GM23338 (cell line): ENCODE results near the gene DNAH8. TPM values are rescaled to one million over a fixed set of nuclear protein-coding genes. Genes with fewer than 3 reads are reported as not detected.

ENCODE experiments used
- ATAC-seq: fragments of 200-7000 bp; cut with Tn5 transposase; 3 replicates; pipeline ENCODE4 v1.9.1; 2020
- DNase-seq: peaks from one replicate; pipeline ENCODE4 v3.0.0-alpha.2; 2015; ENCODE audit warnings: low spot score
- H2AFZ ChIP-seq: fragments of 200-600 bp; sonication (generic); 2 replicates; pipeline ENCODE4 v1.8.0; 2016; ENCODE audit warnings: antibody characterized with exemption, mild to moderate bottlenecking, moderate library complexity
- H3F3A ChIP-seq: fragments of 200-600 bp; sonication (generic); replicated peaks from 2 replicates; pipeline ENCODE4 v1.8.0; 2017; ENCODE audit warnings: antibody characterized with exemption, mixed run types, low read depth
- H3K27ac ChIP-seq: fragments of 200-600 bp; sonication (generic); 2 replicates; pipeline ENCODE4 v1.6.1; 2016; ENCODE audit warnings: low read depth
- H3K27me3 ChIP-seq: fragments of 200-600 bp; sonication (generic); 2 replicates; pipeline ENCODE4 v1.8.0; 2016; ENCODE audit warnings: mild to moderate bottlenecking, mixed run types, moderate library complexity; ENCODE audit not compliant: insufficient read depth
- H3K36me3 ChIP-seq: fragments of 200-600 bp; sonication (generic); 2 replicates; pipeline ENCODE4 v1.8.0; 2016; ENCODE audit warnings: mild to moderate bottlenecking; ENCODE audit not compliant: insufficient read depth
- H3K4me1 ChIP-seq: fragments of 200-600 bp; sonication (generic); 2 replicates; pipeline ENCODE4 v1.8.0; 2016; ENCODE audit warnings: mild to moderate bottlenecking, moderate library complexity; ENCODE audit not compliant: insufficient read depth
- H3K4me2 ChIP-seq: fragments of 200-600 bp; sonication (generic); 2 replicates; pipeline ENCODE4 v1.7.1; 2017; ENCODE audit warnings: mixed run types
- H3K4me3 ChIP-seq: fragments of 200-600 bp; sonication (generic); 2 replicates; pipeline ENCODE4 v1.6.1; 2016; ENCODE audit warnings: mixed run types
- H3K79me2 ChIP-seq: fragments of 200-600 bp; sonication (generic); replicated peaks from 2 replicates; pipeline ENCODE4 v1.8.0; 2017; ENCODE audit warnings: mild to moderate bottlenecking; ENCODE audit not compliant: insufficient read depth
- H3K9me2 ChIP-seq: fragments of 200-600 bp; sonication (generic); 2 replicates; pipeline ENCODE4 v1.8.0; 2017; ENCODE audit not compliant: insufficient read depth
- H4K20me1 ChIP-seq: fragments of 200-600 bp; sonication (generic); replicated peaks from 2 replicates; pipeline ENCODE4 v1.8.0; 2017; ENCODE audit warnings: mild to moderate bottlenecking; ENCODE audit not compliant: insufficient read depth
- H3K27ac Mint-ChIP-seq: 2 replicates; pipeline ENCODE4 v1.8.0; 2020; ENCODE audit warnings: inconsistent platforms, mild to moderate bottlenecking, moderate library complexity, mixed read lengths
- H3K27me3 Mint-ChIP-seq: 3 replicates; pipeline ENCODE4 v1.8.0; 2022; ENCODE audit warnings: low read depth, mild to moderate bottlenecking, moderate library complexity, mixed read lengths, inconsistent platforms; ENCODE audit not compliant: insufficient read depth, poor library complexity
- H3K36me3 Mint-ChIP-seq: 3 replicates; pipeline ENCODE4 v1.8.0; 2021; ENCODE audit warnings: low read depth, mild to moderate bottlenecking, inconsistent platforms, moderate library complexity, mixed read lengths
- H3K4me1 Mint-ChIP-seq: 3 replicates; pipeline ENCODE4 v1.8.0; 2020; ENCODE audit warnings: mild to moderate bottlenecking, inconsistent platforms, mixed read lengths
- H3K4me3 Mint-ChIP-seq: 3 replicates; pipeline ENCODE4 v1.8.0; 2021; ENCODE audit warnings: moderate library complexity, mild to moderate bottlenecking, inconsistent platforms, mixed read lengths
- H3K9me3 Mint-ChIP-seq: 3 replicates; pipeline ENCODE4 v1.8.0; 2020; ENCODE audit warnings: moderate library complexity, mild to moderate bottlenecking, inconsistent platforms, mixed read lengths
- CREB1 ChIP-seq: fragments of 250-450 bp; sonication (Bioruptor Pico); IDR thresholded peaks from 2 replicates; pipeline ENCODE4 v1.5.0; 2020; ENCODE audit warnings: low read depth, mild to moderate bottlenecking, moderate library complexity
- CTCF ChIP-seq, 2 experiments: fragments of 200-600 bp in 1 of 2; sonication (generic) in 1 of 2; conservative IDR thresholded peaks; 2 replicates each; pipeline versions ENCODE4 v1.5.1 to v1.6.1; 2016 to 2017; ENCODE audit warnings: antibody characterized with exemption in 2 of 2, low read depth in 2 of 2, mild to moderate bottlenecking in 2 of 2, moderate library complexity in 1 of 2
- EZH2 ChIP-seq: fragments of 200-600 bp; sonication (generic); IDR thresholded peaks from one replicate; pipeline ENCODE4 v1.8.0; 2017; ENCODE audit warnings: antibody characterized with exemption, mild to moderate bottlenecking, low read depth; ENCODE audit not compliant: unreplicated experiment
- EZH2phosphoT487 ChIP-seq: fragments of 200-600 bp; sonication (generic); IDR thresholded peaks from one replicate; pipeline ENCODE4 v1.8.1; 2018; ENCODE audit warnings: antibody characterized with exemption; ENCODE audit not compliant: unreplicated experiment
- JUNB ChIP-seq: IDR thresholded peaks from one replicate; pipeline ENCODE4 v1.6.1; 2016; ENCODE audit warnings: antibody characterized with exemption; ENCODE audit not compliant: unreplicated experiment
- NANOG ChIP-seq: IDR thresholded peaks from 2 replicates; pipeline ENCODE4 v1.6.1; 2016; ENCODE audit warnings: antibody characterized with exemption, borderline replicate concordance
- POLR2AphosphoS5 ChIP-seq: IDR thresholded peaks from 2 replicates; pipeline ENCODE4 v1.6.1; 2016; ENCODE audit warnings: antibody characterized with exemption, low read depth
- REST ChIP-seq: IDR thresholded peaks from one replicate; pipeline ENCODE4 v1.6.1; 2018; ENCODE audit warnings: antibody characterized with exemption; ENCODE audit not compliant: unreplicated experiment
- STAT1 ChIP-seq: IDR thresholded peaks from one replicate; pipeline ENCODE4 v1.6.1; 2016; ENCODE audit warnings: antibody characterized with exemption; ENCODE audit not compliant: unreplicated experiment
- ZNF114 ChIP-seq: fragments of 250-450 bp; sonication (Bioruptor Pico); IDR thresholded peaks from 2 replicates; pipeline ENCODE4 v1.5.0; 2020; ENCODE audit warnings: mild to moderate bottlenecking, moderate library complexity
- ZNF331 ChIP-seq: fragments of 250-450 bp; sonication (Bioruptor Pico); IDR thresholded peaks from 2 replicates; pipeline ENCODE4 v1.5.0; 2020; ENCODE audit warnings: low read depth, mild to moderate bottlenecking, moderate library complexity
- polyA plus RNA-seq: library from polyadenylated mRNA; unstranded; fragments of >200 nt; fragmentation: Nextera tagmentation; extraction: Ambion mirVana; gene quantifications from 2 replicates; pipeline ENCODE4 v1.2.1, GENCODE V29; 2016
- total RNA-seq: library from RNA; depleted of rRNA; stranded (reverse); fragments of >200 nt; shearing (Covaris generic); gene quantifications from 2 replicates; pipeline ENCODE4 v1.2.3, GENCODE V29; 2014
- TF ChIP-seq, protein P1 (sequence below): IDR thresholded peaks from 2 replicates; pipeline ENCODE4 v1.6.1; 2016; ENCODE audit warnings: antibody characterized with exemption
- TF ChIP-seq, protein P2 (sequence below): fragments of 250-450 bp; sonication (Bioruptor Pico); IDR thresholded peaks from 2 replicates; pipeline ENCODE4 v1.5.0; 2020; ENCODE audit warnings: mild to moderate bottlenecking, moderate library complexity

The DNAH8 gene
- total and polyA plus RNA-seq, 2 experiments from 2014 or later, result 0.02 TPM; not detected in 1

- no peaks in the 10 kb centered on the region for H3K36me3 ChIP-seq
- DNase-seq, result no peak
- no peak overlapping the region for H3K4me2 ChIP-seq
- H3K4me3 Mint-ChIP-seq, result no peak overlapping the region
- no peaks in the 10 kb centered on the region for H4K20me1 ChIP-seq
- H3K79me2 ChIP-seq, result no peaks in the 10 kb centered on the region
- H3K9me2 ChIP-seq, result peaks cover 2% of the 10 kb centered on the region; the same call in 1 of the 2 replicates
- no peaks in the 10 kb centered on the region; the same call in 2 of the 3 replicates for H3K9me3 Mint-ChIP-seq
- no peak overlapping the region for H2AFZ ChIP-seq
- no peaks in the 10 kb centered on the region for H3K27me3 ChIP-seq
- H3K27me3 Mint-ChIP-seq, result no peaks in the 10 kb centered on the region
- TF ChIP-seq CREB1 (CRISPR knock-in tag), result no peak
- no peak for TF ChIP-seq NANOG
- no peak for TF ChIP-seq EZH2
- TF ChIP-seq, protein P1, sequence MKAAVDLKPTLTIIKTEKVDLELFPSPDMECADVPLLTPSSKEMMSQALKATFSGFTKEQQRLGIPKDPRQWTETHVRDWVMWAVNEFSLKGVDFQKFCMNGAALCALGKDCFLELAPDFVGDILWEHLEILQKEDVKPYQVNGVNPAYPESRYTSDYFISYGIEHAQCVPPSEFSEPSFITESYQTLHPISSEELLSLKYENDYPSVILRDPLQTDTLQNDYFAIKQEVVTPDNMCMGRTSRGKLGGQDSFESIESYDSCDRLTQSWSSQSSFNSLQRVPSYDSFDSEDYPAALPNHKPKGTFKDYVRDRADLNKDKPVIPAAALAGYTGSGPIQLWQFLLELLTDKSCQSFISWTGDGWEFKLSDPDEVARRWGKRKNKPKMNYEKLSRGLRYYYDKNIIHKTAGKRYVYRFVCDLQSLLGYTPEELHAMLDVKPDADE, result no peak
- TF ChIP-seq ZNF114, result no peak
- no peak for TF ChIP-seq CTCF (conservative IDR thresholded peaks at IDR 0.05; ENCODE audit: low read depth in 2 of 2)
- no peak for TF ChIP-seq JUNB
- TF ChIP-seq STAT1, result no peak
- no peak for TF ChIP-seq REST
- no peak for TF ChIP-seq POLR2AphosphoS5
- TF ChIP-seq, protein P2, sequence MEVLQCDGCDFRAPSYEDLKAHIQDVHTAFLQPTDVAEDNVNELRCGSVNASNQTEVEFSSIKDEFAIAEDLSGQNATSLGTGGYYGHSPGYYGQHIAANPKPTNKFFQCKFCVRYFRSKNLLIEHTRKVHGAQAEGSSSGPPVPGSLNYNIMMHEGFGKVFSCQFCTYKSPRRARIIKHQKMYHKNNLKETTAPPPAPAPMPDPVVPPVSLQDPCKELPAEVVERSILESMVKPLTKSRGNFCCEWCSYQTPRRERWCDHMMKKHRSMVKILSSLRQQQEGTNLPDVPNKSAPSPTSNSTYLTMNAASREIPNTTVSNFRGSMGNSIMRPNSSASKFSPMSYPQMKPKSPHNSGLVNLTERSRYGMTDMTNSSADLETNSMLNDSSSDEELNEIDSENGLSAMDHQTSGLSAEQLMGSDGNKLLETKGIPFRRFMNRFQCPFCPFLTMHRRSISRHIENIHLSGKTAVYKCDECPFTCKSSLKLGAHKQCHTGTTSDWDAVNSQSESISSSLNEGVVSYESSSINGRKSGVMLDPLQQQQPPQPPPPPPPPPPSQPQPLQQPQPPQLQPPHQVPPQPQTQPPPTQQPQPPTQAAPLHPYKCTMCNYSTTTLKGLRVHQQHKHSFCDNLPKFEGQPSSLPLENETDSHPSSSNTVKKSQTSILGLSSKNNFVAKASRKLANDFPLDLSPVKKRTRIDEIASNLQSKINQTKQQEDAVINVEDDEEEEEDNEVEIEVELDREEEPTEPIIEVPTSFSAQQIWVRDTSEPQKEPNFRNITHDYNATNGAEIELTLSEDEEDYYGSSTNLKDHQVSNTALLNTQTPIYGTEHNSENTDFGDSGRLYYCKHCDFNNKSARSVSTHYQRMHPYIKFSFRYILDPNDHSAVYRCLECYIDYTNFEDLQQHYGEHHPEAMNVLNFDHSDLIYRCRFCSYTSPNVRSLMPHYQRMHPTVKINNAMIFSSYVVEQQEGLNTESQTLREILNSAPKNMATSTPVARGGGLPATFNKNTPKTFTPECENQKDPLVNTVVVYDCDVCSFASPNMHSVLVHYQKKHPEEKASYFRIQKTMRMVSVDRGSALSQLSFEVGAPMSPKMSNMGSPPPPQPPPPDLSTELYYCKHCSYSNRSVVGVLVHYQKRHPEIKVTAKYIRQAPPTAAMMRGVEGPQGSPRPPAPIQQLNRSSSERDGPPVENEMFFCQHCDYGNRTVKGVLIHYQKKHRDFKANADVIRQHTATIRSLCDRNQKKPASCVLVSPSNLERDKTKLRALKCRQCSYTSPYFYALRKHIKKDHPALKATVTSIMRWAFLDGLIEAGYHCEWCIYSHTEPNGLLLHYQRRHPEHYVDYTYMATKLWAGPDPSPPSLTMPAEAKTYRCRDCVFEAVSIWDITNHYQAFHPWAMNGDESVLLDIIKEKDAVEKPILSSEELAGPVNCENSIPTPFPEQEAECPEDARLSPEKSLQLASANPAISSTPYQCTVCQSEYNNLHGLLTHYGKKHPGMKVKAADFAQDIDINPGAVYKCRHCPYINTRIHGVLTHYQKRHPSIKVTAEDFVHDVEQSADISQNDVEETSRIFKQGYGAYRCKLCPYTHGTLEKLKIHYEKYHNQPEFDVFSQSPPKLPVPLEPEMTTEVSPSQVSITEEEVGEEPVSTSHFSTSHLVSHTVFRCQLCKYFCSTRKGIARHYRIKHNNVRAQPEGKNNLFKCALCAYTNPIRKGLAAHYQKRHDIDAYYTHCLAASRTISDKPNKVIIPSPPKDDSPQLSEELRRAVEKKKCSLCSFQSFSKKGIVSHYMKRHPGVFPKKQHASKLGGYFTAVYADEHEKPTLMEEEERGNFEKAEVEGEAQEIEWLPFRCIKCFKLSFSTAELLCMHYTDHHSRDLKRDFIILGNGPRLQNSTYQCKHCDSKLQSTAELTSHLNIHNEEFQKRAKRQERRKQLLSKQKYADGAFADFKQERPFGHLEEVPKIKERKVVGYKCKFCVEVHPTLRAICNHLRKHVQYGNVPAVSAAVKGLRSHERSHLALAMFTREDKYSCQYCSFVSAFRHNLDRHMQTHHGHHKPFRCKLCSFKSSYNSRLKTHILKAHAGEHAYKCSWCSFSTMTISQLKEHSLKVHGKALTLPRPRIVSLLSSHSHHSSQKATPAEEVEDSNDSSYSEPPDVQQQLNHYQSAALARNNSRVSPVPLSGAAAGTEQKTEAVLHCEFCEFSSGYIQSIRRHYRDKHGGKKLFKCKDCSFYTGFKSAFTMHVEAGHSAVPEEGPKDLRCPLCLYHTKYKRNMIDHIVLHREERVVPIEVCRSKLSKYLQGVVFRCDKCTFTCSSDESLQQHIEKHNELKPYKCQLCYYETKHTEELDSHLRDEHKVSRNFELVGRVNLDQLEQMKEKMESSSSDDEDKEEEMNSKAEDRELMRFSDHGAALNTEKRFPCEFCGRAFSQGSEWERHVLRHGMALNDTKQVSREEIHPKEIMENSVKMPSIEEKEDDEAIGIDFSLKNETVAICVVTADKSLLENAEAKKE (CRISPR knock-in tag), result no peak
- TF ChIP-seq ZNF331, result no peak
- TF ChIP-seq EZH2phosphoT487, result no peak
- ATAC-seq, result no peak
- no peaks in the 10 kb centered on the region for H3F3A ChIP-seq
- no peaks in the 10 kb centered on the region for H3K4me1 Mint-ChIP-seq
- no peaks in the 10 kb centered on the region for H3K36me3 Mint-ChIP-seq
- H3K4me1 ChIP-seq, result no peaks in the 10 kb centered on the region
- no peak overlapping the region for H3K27ac ChIP-seq
- H3K27ac Mint-ChIP-seq, result no peak overlapping the region
- H3K4me3 ChIP-seq, result no peak overlapping the region
Observed at GRCh38 chr6:38959138-38959537, 244.0 kb downstream of the DNAH8 start.
